Skeletal muscle cell (primary cell): ENCODE results near the gene MS4A2.

Experiments
- DNase-seq: peaks from one replicate; pipeline ENCODE4 v3.0.0-alpha.2; 2010; ENCODE audit warnings: low read depth
- H3K4me3 ChIP-seq: 2 replicates; pipeline ENCODE4 v1.5.1; 2011; ENCODE audit warnings: low read depth, mild to moderate bottlenecking, control low read depth, low read length, moderate library complexity

MS4A2 gene

DNA sequence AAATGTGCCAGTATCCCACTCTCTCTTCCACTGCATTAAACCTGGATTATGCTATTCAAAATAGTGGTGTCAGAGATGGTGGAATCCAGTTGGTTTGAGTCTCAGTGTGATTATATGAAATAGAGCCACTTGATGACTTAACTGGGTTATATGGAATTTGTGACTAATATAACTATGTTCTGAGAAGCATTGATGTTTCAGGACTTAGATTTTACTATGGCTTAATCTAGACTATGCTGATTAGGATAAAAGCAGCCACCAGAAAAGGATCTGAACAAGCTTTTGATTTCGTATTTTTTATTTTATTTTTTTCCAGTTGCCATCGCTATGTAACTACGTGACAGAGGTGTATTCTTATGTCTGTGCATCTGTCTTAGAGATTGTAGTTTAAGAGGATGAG lies 55.3 kb downstream of the MS4A2 start:
- DNase-seq: no peak
- H3K4me3 ChIP-seq: no peak overlapping the region

DNA sequence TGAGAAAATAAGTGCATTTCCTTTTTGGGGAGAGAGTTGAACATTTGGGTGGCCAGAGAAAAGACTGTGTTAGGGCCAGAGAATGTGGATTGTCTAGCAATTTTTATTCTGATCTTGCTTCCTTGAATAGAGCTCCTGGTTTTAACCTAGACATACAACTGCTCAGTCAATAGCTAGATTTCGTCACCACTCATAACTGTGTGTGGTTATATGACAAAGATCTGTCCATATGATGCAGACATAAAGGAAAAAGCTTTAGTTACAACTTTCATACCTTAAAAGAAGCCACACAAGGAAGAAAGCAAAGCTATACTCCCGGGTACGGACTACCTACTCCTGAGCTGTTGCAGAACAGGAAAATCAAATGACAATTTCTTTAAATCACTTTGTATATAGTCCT lies 57.2 kb downstream of the MS4A2 start:
- no peak for DNase-seq
- no peak overlapping the region for H3K4me3 ChIP-seq
